ENCODE data around the gene TICAM1. TPM values are rescaled to one million over a fixed set of nuclear protein-coding genes. Genes with fewer than 3 reads are reported as not detected.
"Not testable (repeated sequence)": the region's sequence is repeated elsewhere in the genome, so short reads cannot be mapped to it uniquely, and the experiment has no call there.

The TICAM1 gene
- total RNA-seq, 2 experiments from 2014 or later, result 14.7 to 15.0 TPM

DNA sequence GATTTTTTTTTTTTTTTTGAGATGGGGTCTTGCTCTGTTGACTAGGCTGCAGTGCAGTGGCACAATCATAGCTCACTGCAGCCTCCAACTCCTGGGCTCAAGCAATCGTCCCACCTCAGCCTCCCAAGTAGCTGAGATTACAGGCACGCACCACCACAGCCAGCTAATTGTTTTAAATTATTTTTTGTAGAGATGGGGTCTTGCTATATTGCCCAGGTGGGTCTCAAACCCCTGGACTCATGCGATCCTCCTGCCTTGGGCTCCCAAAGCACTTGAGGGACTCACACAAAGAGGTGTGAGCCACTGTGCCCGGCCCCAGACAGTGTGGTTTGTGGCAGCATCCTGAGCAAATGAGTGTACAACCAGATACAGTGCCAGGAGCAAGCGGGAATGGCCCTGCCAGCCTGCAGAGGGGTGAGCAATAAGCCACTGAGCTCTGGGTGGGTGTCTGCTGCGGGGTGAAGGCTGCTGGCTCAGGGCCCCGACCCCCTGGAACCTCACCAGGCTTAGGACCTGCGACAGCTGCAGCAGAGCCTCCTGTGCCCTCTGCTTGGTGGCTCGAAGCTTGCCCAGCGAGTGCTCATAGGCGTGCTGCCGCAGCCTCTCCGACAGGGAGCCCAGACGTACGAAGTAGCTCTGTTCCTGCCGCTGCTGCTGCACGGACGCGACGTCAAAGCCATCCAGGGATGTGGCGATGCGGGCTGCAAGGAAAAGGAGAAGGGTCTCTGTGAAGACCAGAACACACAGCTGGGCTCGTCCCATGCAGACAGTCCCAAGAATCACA is 15.9 kb upstream of the TICAM1 start:
- Mint-ChIP-seq H3K4me1 (ENCODE audit: low read depth) (no peaks in the 10 kb centered on the region), H3K27me3 (no peaks in the 10 kb centered on the region), H3K36me3 (ENCODE audit: low read depth) (peaks cover 51% of the 10 kb centered on the region), H3K27ac (no peak overlapping the region), H3K9me3 (no peaks in the 10 kb centered on the region), H3K4me3 (no peak overlapping the region)
- Histone ChIP-seq H3K4me3 (ENCODE audit: low read length) (no peak overlapping the region), H3K27ac (ENCODE audit: low read depth in 1 of 2, low read length in 2 of 2) (no peak overlapping the region), H3K9me3 (ENCODE audit: control insufficient read depth in 1 of 2, insufficient read depth in 1 of 2, low read length in 2 of 2) (no peaks in the 10 kb centered on the region), H3K4me1 (ENCODE audit: insufficient read depth, low read length) (peaks cover 5% of the 10 kb centered on the region), H3K27me3 (ENCODE audit: control insufficient read depth in 1 of 2, insufficient read depth in 2 of 2, low read length in 2 of 2) (no peaks in the 10 kb centered on the region), H3K36me3 (ENCODE audit: insufficient read depth, low read length) (peaks cover 24% of the 10 kb centered on the region)
- DNase-seq (no peak), ATAC-seq (ENCODE audit: poor library complexity) (no peak)
- TF ChIP-seq, protein P1, sequence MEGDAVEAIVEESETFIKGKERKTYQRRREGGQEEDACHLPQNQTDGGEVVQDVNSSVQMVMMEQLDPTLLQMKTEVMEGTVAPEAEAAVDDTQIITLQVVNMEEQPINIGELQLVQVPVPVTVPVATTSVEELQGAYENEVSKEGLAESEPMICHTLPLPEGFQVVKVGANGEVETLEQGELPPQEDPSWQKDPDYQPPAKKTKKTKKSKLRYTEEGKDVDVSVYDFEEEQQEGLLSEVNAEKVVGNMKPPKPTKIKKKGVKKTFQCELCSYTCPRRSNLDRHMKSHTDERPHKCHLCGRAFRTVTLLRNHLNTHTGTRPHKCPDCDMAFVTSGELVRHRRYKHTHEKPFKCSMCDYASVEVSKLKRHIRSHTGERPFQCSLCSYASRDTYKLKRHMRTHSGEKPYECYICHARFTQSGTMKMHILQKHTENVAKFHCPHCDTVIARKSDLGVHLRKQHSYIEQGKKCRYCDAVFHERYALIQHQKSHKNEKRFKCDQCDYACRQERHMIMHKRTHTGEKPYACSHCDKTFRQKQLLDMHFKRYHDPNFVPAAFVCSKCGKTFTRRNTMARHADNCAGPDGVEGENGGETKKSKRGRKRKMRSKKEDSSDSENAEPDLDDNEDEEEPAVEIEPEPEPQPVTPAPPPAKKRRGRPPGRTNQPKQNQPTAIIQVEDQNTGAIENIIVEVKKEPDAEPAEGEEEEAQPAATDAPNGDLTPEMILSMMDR (IDR thresholded peaks at IDR 0.05), result no peak
- ChIA-PET CTCF (interaction anchor here (1.6 kb wide), 1 partner anchor 38 kb away, joined by 4 read pairs; no protein-coding TSS in a partner anchor), POLR2A (interaction anchor here (0.6 kb wide), 1 partner anchor 13 kb away, joined by 4 read pairs; no protein-coding TSS in a partner anchor)
- intact Hi-C loops (cut with DNase I, micrococcal nuclease), result no loop called here

DNA sequence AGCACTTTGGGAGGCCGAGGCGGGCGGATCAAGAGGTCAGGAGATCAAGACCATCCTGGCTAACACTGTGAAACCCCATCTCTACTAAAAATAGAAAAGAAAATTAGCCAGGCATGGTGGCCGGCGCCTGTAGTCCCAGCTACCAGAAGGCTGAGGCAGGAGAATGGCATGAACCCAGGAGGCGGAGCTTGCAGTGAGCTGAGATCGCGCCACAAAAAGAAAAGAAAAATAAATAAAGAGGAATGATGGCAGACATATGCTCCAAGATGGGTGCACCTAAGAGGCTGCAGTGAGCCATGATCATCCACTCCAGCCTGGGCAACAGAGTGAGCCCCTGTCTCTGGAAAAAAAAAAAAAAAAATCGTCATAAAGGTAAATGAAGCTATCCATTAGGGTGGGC is 14.5 kb upstream of the TICAM1 start:
- H3K4me1 ChIP-seq (ENCODE audit: insufficient read depth, low read length); DNase-seq; H3K27ac Mint-ChIP-seq; ATAC-seq (ENCODE audit: poor library complexity); H3K27me3 ChIP-seq (ENCODE audit: control insufficient read depth in 1 of 2, insufficient read depth in 2 of 2, low read length in 2 of 2); H3K27ac ChIP-seq (ENCODE audit: low read depth in 1 of 2, low read length in 2 of 2); H3K4me3 Mint-ChIP-seq; H3K9me3 ChIP-seq (ENCODE audit: control insufficient read depth in 1 of 2, insufficient read depth in 1 of 2, low read length in 2 of 2); H3K27me3 Mint-ChIP-seq; intact Hi-C loops (cut with DNase I, micrococcal nuclease); H3K4me1 Mint-ChIP-seq (ENCODE audit: low read depth); H3K4me3 ChIP-seq (ENCODE audit: low read length); H3K9me3 Mint-ChIP-seq: not testable (repeated sequence)
- ChIA-PET POLR2A (interaction anchor here (0.7 kb wide), 1 partner anchor 20 kb away, joined by 3 read pairs; no protein-coding TSS in a partner anchor), CTCF (interaction anchor here (1.6 kb wide), 1 partner anchor 36 kb away, joined by 4 read pairs; no protein-coding TSS in a partner anchor)
- peaks cover 26% of the 10 kb centered on the region for H3K36me3 ChIP-seq (ENCODE audit: insufficient read depth, low read length)
- H3K36me3 Mint-ChIP-seq (ENCODE audit: low read depth), result peaks cover 51% of the 10 kb centered on the region

DNA sequence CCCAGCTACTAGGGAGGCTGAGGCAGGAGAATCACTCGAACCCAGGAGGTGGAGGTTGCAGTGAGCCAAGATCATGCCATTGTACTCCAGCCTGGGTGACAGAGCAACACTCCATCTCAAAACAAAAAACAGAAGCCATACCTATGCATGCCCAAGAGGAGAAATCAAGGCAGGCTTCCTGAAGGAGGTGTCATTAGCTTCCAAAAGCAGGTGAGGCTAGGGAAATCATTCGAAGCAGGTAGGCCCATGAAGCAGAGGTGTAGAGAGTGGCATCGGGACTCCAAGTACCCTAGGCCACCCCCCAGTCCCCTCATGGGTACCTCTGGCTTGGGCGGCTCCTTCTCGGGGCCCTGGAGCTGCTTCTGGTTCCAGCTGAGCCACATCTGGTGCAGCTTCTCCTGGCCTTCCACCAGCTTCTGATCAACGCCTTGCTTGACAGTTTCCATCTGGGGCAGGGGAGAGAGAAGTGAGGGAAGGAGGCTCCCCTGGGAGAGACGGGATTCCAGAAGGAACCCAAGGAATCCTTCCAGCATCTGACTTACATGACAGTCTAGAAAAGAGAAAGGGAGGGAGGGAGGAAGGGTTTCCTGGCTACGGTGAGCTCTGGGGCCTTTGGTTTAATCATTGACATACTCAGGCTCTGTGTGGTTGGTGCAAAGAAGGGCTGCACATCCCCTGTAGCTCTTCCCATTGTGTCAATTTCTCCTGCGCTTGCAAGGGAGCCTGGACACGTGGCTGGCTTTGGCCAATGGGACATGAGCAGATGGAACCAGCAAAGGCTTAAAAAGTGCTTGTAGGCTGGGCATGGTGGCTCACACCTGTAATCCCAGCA is 13.1 kb upstream of the TICAM1 start:
- no peak overlapping the region for H3K27ac ChIP-seq (ENCODE audit: low read depth in 1 of 2, low read length in 2 of 2)
- intact Hi-C loops (cut with DNase I, micrococcal nuclease), result no loop called here
- no peak overlapping the region for H3K4me3 Mint-ChIP-seq
- peaks cover 58% of the 10 kb centered on the region for H3K36me3 Mint-ChIP-seq (ENCODE audit: low read depth)
- H3K36me3 ChIP-seq (ENCODE audit: insufficient read depth, low read length), result peaks cover 25% of the 10 kb centered on the region
- peaks cover 13% of the 10 kb centered on the region for H3K4me1 ChIP-seq (ENCODE audit: insufficient read depth, low read length)
- no peaks in the 10 kb centered on the region for H3K27me3 Mint-ChIP-seq
- DNase-seq, result no peak
- no peaks in the 10 kb centered on the region for H3K27me3 ChIP-seq (ENCODE audit: control insufficient read depth in 1 of 2, insufficient read depth in 2 of 2, low read length in 2 of 2)
- H3K27ac Mint-ChIP-seq, result no peak overlapping the region
- POLR2A ChIA-PET, result no interaction called here
- no peaks in the 10 kb centered on the region for H3K9me3 Mint-ChIP-seq
- TF ChIP-seq, protein P1 (IDR thresholded peaks at IDR 0.05), result no peak
- peaks cover 6% of the 10 kb centered on the region for H3K4me1 Mint-ChIP-seq (ENCODE audit: low read depth)
- no peak for ATAC-seq (ENCODE audit: poor library complexity)
- CTCF ChIA-PET, result interaction anchor here (0.6 kb wide), 1 partner anchor 856 kb away, joined by 4 read pairs; no protein-coding TSS in a partner anchor
- H3K4me3 ChIP-seq (ENCODE audit: low read length), result no peak overlapping the region
- no peaks in the 10 kb centered on the region for H3K9me3 ChIP-seq (ENCODE audit: control insufficient read depth in 1 of 2, insufficient read depth in 1 of 2, low read length in 2 of 2)
